ENCODE measurements around the gene PADI4.

Gene PADI4

DNA sequence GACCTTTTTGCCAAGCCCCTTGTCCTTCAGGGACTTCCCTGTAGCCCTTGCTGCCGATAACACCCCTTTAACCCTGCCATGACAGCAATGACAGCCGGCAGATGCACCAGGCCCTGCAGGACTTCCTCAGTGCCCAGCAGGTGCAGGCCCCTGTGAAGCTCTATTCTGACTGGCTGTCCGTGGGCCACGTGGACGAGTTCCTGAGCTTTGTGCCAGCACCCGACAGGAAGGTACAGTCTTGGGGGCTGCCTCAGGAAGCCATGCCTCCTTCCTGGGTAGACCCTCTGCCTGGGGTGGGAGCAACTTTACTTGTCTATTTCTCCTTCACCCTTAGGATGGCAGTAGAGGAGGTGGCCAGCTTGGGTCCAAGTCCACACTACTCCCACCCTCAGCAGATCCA, 47.9 kb downstream of the PADI4 start:
- no peak overlapping the region for H3K4me3 ChIP-seq (ENCODE audit: low read depth, low read length)
- TF ChIP-seq, protein P1, sequence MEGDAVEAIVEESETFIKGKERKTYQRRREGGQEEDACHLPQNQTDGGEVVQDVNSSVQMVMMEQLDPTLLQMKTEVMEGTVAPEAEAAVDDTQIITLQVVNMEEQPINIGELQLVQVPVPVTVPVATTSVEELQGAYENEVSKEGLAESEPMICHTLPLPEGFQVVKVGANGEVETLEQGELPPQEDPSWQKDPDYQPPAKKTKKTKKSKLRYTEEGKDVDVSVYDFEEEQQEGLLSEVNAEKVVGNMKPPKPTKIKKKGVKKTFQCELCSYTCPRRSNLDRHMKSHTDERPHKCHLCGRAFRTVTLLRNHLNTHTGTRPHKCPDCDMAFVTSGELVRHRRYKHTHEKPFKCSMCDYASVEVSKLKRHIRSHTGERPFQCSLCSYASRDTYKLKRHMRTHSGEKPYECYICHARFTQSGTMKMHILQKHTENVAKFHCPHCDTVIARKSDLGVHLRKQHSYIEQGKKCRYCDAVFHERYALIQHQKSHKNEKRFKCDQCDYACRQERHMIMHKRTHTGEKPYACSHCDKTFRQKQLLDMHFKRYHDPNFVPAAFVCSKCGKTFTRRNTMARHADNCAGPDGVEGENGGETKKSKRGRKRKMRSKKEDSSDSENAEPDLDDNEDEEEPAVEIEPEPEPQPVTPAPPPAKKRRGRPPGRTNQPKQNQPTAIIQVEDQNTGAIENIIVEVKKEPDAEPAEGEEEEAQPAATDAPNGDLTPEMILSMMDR (IDR thresholded peaks at IDR 0.05; ENCODE audit: control insufficient read depth, extremely low read depth, insufficient read depth) = no peak
- DNase-seq (ENCODE audit: low read depth) = no peak

DNA sequence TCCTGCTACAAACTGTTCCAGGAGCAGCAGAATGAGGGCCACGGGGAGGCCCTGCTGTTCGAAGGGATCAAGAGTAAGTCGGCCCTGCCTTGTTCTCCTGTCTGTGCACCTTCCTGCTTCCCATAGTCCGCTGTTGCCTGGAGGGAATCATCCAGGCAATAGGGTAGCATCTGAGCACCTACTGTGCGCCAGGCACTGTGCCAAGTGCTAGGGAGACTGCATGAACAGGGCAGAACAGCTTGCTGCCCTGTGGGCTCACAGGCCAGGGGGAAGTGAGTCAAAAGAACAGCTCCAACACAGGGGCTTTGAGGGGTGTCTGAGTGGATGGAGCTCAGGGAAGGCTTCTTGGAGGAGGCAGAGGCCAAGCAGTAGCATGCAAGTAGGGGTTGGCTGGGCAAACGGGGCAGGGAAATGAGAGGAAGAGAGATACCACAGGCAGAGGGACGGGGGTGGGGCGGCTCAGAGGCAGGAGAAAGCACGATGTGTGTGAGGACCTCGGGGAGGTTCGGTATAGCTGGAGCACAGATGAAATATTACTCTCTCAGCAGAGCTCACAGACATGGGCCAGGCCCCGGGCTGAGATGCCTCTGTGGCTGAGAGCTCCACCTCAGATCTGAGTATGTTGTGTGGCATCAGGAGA, 48.5 kb downstream of the PADI4 start:
- no peak for DNase-seq (ENCODE audit: low read depth)
- TF ChIP-seq, protein P1 (IDR thresholded peaks at IDR 0.05; ENCODE audit: control insufficient read depth, extremely low read depth, insufficient read depth) = no peak
- no peak overlapping the region for H3K4me3 ChIP-seq (ENCODE audit: low read depth, low read length)

DNA sequence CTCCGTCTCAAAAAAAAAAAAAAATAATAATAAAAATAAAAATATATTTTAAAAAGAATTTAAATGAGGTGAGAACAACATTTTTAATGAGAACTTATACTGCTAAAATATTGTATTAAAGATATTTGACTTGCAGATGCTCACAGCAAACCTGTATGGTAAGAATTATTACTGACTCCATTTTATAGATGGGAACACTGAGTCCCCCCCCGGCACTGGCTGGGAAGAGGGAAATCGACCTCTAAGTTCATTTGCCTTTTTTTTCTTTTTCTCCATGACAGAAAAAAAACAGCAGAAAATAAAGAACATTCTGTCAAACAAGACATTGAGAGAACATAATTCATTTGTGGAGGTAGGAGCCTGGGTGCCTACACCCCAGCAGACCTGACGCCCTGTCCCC, 50.6 kb downstream of the PADI4 start:
- TF ChIP-seq, protein P1 (IDR thresholded peaks at IDR 0.05; ENCODE audit: control insufficient read depth, extremely low read depth, insufficient read depth) = no peak
- no peak overlapping the region for H3K4me3 ChIP-seq (ENCODE audit: low read depth, low read length)
- DNase-seq (ENCODE audit: low read depth) = no peak

DNA sequence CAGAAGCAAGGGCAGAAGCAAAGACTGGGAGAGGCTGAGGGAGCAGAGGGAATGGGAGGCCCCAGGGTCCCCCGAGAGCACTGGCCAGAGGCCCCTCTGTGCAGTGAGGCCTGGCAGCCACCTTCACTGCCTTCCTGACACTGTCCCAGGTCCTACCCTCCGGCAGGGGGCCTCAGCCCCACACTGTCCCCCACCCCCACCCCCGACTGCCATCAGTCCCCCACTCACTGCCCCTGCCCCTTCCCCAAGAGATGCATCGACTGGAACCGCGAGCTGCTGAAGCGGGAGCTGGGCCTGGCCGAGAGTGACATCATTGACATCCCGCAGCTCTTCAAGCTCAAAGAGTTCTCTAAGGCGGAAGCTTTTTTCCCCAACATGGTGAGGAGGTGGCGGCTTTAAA, 51.0 kb downstream of the PADI4 start:
- no peak overlapping the region for H3K4me3 ChIP-seq (ENCODE audit: low read depth, low read length)
- TF ChIP-seq, protein P1 (IDR thresholded peaks at IDR 0.05; ENCODE audit: control insufficient read depth, extremely low read depth, insufficient read depth) = no peak
- no peak for DNase-seq (ENCODE audit: low read depth)

DNA sequence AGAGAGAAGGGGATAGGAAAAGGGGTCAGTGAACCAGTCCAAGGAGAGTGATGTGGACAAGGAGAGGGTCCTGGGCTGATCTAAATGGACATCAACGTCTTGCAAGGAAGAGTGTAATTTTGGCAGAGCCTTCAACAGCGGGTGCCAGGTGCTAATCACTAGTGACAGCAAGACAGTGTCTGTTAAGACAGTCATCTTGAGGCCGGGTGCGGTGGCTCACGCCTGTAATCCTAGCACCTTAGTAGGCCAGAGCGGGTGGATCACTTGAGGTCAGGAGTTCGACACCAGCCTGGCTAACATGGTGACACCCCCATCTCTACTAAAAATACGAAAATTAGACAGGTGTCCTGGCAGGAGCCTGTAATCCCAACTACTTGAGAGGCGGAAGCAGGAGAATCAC, 51.8 kb downstream of the PADI4 start:
- no peak overlapping the region for H3K4me3 ChIP-seq (ENCODE audit: low read depth, low read length)
- TF ChIP-seq, protein P1 (IDR thresholded peaks at IDR 0.05; ENCODE audit: control insufficient read depth, extremely low read depth, insufficient read depth) = no peak
- no peak for DNase-seq (ENCODE audit: low read depth)

DNA sequence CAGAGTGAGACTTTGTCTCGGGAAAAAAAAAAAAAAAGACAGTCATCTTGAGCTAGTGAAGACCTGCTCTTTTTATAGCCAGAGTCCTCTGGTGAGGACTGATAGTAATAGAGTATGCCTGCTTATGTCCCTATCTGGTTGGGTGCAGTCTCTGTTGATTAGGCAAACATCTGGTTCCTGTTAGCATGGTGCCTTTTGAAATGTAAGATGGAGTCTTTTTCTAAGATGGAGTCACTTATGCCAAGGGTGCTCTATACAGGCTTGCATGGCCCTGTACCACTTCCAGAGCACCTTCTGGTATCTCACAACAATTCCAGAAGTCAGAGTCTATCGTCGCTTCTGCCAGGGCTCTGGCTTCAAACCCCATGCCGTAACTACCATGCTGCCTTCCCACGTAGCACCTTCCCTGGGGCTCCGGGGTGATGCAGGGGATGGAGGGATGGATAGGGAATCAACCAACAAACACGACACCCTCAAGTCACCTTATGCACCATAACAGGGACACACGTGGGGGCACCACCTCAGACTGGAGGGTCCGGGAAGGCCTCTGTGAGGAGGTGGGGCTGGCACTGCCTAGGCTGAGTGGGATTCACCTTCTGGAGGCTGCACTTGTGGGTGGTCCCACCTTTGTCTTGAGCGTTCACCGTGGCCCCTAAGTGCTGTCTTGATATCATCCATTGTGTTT, 52.4 kb downstream of the PADI4 start:
- TF ChIP-seq, protein P1 (IDR thresholded peaks at IDR 0.05; ENCODE audit: control insufficient read depth, extremely low read depth, insufficient read depth) = no peak
- no peak for DNase-seq (ENCODE audit: low read depth)
- no peak overlapping the region for H3K4me3 ChIP-seq (ENCODE audit: low read depth, low read length)

DNA sequence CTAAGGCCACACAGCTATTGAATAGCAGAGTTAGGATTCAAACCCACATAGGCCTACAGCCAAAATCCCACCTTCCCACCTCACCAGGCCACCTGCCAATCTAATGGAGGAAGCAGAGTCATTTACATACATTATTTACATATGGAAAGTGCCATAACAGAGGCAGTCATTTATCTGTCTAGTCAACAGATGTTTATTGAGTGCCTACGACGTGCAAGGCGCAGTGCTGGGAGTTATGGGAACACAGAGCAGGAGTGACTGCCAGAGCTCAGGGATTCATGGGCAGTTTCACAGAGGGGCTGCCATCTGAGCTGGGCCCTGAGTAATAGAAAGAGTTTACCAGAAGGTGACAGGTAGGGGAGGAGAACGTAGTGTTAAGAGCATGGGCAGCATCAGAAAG, 53.7 kb downstream of the PADI4 start:
- H3K4me3 ChIP-seq (ENCODE audit: low read depth, low read length) = no peak overlapping the region
- no peak for DNase-seq (ENCODE audit: low read depth)
- TF ChIP-seq, protein P1 (IDR thresholded peaks at IDR 0.05; ENCODE audit: control insufficient read depth, extremely low read depth, insufficient read depth) = no peak
